Stimulated activated CD8-positive, alpha-beta memory T cell treated with anti-CD3 and anti-CD28 coated beads, Interleukin-2, amount 100 ng/mL, for 48 hours (primary cell): ENCODE results near the gene LOX.

Experiments
- DNase-seq, 2 donors: peaks; one replicate each; pipeline ENCODE4 v3.0.0-alpha.2; 2020; ENCODE audit warnings: low read depth in 2 of 2

LOX gene, protein sequence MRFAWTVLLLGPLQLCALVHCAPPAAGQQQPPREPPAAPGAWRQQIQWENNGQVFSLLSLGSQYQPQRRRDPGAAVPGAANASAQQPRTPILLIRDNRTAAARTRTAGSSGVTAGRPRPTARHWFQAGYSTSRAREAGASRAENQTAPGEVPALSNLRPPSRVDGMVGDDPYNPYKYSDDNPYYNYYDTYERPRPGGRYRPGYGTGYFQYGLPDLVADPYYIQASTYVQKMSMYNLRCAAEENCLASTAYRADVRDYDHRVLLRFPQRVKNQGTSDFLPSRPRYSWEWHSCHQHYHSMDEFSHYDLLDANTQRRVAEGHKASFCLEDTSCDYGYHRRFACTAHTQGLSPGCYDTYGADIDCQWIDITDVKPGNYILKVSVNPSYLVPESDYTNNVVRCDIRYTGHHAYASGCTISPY

DNA sequence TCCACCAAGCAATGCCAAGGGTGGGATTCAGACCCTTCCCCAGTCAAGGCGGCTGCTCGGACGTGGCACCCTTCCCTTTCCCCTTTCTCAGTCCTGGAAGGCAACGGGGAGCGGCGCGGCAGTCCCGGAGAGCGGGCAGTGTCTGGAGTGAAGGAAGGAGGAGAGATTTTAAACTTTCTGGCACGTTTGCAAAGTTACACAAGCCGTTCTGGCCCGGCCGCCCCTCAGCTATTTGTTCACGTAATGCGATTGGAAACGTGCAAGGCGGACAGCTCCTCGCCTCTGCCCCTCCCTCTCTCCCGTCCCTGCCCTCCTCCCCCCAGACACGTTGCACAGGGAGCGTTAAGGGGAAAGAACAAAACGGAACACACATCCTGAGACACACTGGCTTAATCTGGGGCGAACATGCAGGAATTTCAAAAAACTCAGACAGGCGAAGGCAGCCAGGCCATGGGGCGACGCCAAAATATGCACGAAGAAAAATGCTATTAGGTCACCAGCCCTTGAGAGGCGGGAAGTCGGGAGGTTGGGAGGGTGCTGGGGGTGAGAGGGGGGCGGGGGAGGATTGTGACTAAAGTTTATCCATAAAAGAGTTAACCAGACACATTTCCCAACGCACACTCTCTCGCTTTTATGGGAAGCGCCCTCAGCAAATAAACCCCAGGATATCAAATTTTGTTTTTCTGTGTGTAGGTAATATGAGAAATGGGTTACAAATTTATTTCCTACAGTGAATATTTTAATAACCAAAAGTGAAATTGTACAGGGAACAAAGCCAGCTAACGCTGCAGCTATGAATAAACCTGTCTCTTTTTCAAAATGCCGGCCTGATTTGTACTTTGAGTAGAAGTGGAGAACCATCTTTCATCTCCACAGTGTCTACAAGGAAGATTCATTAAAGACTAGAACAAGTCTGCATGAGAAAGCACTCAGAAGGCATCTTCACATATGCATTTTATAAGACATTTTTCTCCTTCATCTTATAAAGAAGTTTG, at the start of gene LOX:
Gene LOX, minus strand, starts transcription at position 144 of the 995 bp plus-strand sequence. CDS start 274 bp downstream, outside the sequence.
- DNase-seq, result no peak

GRCh38 chr5:122126756-122127321, 48.8 kb upstream of the LOX start:
- DNase-seq, result no peak

- DNase-seq, result no peak
These were observed 48.2 kb upstream of the LOX start for GRCh38 chr5:122126177-122126755.

GRCh38 chr5:122124766-122125165, 46.7 kb upstream of the LOX start:
- DNase-seq, result no peak

- DNase-seq, result no peak
These were observed 43.7 kb upstream of the LOX start for GRCh38 chr5:122121479-122122465.

DNA sequence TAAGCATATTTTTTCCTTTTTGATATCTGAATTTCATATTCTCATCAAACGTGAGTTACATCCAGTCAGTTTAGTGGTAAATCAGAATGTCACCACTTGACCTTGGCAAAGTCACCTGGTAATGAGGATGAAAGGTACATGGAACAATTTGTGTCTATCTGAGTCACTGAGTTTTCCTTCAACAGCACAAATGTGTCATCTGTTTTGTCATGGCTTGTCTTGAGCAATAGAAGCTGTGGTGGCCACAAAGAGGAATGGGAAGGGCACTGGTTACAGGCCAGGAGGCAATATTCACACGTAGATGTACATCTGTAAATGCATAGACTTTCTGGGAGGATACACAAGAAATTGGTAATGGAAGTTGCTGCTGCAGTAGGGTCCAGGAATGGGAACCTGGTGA, 42.9 kb upstream of the LOX start:
- DNase-seq, result no peak

DNA sequence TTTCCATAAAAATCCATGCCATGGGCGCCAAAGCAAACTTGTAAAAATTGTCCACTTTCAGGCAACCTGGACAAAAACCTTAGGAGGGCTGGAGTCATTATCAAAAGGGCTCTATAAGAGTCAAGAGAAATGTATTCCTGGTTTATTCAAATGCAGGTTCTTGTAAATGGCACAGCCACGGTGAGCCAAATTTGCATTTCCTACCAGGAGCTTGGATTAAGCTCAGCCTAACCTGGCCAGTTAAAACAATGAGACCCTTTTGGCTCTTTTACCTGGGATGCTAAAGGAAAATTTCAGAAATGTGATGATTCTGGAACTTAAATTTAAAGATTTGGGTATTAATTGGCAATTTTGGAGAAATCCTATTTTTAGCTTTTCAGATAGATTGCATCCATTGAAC, 42.4 kb upstream of the LOX start:
- no peak for DNase-seq

DNA sequence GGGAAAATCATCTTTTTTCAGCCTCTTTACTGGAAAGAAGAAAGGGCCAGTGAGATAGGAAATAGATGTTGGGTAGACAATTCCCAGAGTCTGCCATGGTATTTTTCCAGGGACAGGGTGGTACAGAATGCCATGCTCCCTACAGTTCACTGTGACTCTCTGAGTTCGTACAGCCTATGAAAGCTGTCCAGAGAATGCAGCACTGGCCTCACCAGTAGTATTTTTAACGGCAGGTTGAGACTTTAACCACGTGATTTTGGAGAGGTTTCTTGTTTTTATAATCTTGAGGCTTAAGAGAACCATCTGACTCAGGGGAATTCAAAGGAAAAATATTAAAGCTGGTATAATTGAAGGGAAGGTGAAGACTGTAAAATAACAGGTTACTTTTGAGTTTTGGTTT, 41.1 kb upstream of the LOX start:
- no peak for DNase-seq

- no peak for DNase-seq
These were observed 40.4 kb upstream of the LOX start for GRCh38 chr5:122118356-122118948.

- DNase-seq, result no peak
These were observed 36.4 kb upstream of the LOX start for GRCh38 chr5:122114501-122114900.

- DNase-seq, result no peak
These were observed 34.9 kb upstream of the LOX start for GRCh38 chr5:122112733-122113558.

GRCh38 chr5:122112063-122112462, 34.0 kb upstream of the LOX start:
- DNase-seq, result no peak

DNA sequence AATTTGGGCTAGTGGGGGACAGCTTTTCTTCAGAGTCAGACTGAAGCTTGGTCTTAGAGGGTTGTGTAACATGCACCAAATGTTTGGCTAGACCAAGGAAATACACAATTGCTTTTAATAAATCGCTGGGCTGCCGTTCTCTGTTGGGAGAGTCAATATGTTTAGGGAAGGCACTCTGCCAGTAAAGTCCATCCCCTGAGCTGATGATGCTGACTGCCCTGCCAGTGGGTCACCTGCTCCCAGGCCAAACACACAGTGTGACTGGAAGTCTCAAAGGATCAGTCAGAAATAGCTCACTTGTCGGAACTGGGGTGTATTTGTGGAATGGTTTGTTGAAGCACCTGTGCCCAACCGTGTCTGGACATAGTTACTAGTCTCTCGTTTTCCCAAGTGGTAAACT, 33.4 kb upstream of the LOX start:
- DNase-seq, result no peak

DNA sequence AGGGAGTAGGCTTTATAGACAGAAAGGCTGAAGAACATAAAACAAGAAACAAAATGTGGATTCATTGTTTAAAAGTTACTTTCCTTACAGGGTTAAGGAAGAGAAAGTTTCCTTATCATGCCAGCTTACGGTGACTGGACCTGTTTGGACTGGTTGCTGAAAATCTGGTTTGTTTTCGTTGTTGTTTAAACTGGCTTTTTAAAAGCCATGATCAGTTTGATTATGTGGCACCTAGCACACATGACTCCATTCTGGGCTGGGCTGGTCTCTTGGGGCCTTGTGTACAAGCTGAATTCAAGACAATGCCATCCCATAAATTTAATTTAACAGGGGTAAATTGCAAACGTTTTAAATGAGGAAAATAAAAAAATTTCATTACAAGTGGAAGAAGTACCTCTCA, 32.9 kb upstream of the LOX start:
- no peak for DNase-seq

DNA sequence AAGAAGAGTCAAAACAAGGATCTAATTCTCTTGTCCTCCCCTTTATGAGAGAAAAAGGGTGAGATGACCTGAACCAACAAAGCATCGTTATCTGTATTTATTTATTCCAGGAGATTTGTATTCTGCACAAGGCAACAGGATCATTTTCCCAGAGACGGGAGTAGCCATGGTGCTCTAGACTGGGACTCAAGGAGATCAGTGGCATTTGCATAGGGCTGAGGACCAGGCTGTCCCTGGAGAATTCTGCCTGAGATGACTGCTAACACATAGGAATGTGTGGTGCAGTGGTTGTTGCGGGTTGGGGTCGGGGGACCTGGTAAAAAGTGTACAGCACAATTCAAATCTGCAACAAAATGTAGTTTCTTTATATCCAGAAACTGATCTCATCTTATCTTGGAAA, 29.0 kb upstream of the LOX start:
- no peak for DNase-seq

DNA sequence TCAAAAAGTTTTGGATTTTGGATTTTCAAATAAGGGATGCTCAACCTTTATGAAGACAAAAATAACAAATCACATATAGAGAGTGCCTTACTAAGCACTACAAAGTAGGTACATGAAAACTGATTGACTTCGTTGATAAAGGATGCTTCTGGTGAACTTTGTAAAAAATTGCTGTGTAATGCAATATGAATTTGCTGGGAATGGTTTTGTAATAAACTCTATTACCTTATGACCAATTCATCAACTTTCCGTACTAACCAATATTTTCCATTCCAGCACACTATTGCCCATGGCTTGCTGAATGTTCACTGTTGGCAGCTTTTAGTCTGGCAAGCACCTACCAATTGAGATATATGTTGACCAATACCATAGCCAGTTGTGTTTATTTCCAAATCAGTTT, 27.9 kb upstream of the LOX start:
- no peak for DNase-seq

GRCh38 chr5:122102825-122103224, 24.8 kb upstream of the LOX start:
- DNase-seq, result no peak

DNA sequence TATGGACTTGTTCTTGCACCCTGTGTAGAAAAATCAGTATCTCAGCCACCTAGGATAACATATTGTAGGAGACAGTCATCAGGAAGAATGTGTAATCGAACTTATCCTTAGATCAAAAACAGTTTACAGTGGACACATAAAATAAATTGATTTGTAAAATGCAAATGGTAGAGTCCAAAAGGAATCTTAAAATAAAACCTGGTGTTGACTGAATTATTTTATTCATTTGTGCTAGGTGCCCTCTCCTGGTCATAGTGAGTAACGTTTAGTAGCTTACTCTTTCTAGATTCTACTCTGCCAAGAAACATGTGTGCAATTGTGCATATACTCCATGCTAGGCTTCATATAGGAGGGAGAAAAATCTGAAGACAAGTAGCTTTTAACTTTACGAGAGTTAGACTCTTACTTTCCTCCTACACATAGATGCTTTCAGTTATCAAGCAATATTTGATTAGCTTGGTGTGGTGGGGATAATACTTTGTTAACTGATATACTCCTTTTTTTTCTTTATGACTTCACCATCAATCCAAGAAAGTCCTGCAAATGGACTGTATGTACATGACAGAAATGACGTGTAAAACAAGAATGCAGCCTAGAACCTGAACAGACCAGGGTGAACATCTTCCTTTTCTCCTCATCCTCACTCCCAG, 23.7 kb upstream of the LOX start:
- no peak for DNase-seq
